K562 (cell line): ENCODE measurements around the gene BMP8B. TPM values are rescaled to one million over a fixed set of nuclear protein-coding genes. Genes with fewer than 3 reads are reported as not detected.

Experiments
- ARID1B ChIP-seq: fragments of 450-650 bp; IDR thresholded peaks from 2 replicates; pipeline ENCODE4 v1.6.1; 2016; ENCODE audit warnings: antibody characterized with exemption, mild to moderate bottlenecking, inconsistent platforms
- CBFA2T2 ChIP-seq: fragments of 450-650 bp; conservative IDR thresholded peaks from 2 replicates; pipeline ENCODE4 v1.6.1; 2017; ENCODE audit warnings: mild to moderate bottlenecking
- CBFA2T3 ChIP-seq: fragments of 450-650 bp; IDR thresholded peaks from 2 replicates; pipeline ENCODE4 v1.6.1; 2017
- ERF ChIP-seq: fragments of 450-650 bp; formaldehyde crosslinking; IDR thresholded peaks from 2 replicates; pipeline ENCODE4 v1.4.0; 2020; ENCODE audit warnings: mild to moderate bottlenecking, mixed read lengths
- FOXK1 ChIP-seq: sonication (generic); formaldehyde crosslinking; IDR thresholded peaks from 2 replicates; pipeline ENCODE4 v1.8.0; 2022; ENCODE audit warnings: missing genetic modification reagents, mild to moderate bottlenecking, borderline replicate concordance
- HNRNPL ChIP-seq: fragments of 200-400 bp; formaldehyde crosslinking; IDR thresholded peaks from 2 replicates; pipeline ENCODE4 v1.6.1; 2017; ENCODE audit warnings: low read depth, mild to moderate bottlenecking, low read length
- MTA1 ChIP-seq: fragments of 450-650 bp; IDR thresholded peaks from 2 replicates; pipeline ENCODE4 v1.6.1; 2017; ENCODE audit warnings: borderline replicate concordance
- NCOR1 ChIP-seq: fragments of 450-650 bp; IDR thresholded peaks from 2 replicates; pipeline ENCODE4 v1.6.1; 2016; ENCODE audit warnings: mild to moderate bottlenecking, moderate library complexity
- NR3C1 ChIP-seq: sonication (generic); formaldehyde crosslinking; IDR thresholded peaks from 2 replicates; pipeline ENCODE4 v1.8.1; 2022; ENCODE audit warnings: missing genetic modification reagents
- SPI1 ChIP-seq: IDR thresholded peaks from 2 replicates; pipeline ENCODE4 v1.6.1; 2011; ENCODE audit warnings: low read depth, low read length, control low read depth, borderline replicate concordance
- TAF7 ChIP-seq: fragments of 450-650 bp; IDR thresholded peaks from 2 replicates; pipeline ENCODE4 v1.6.1; 2016; ENCODE audit warnings: missing genetic modification characterization, missing compliant biosample characterization
- TCF3 ChIP-seq: sonication (generic); formaldehyde crosslinking; IDR thresholded peaks from 2 replicates; pipeline ENCODE4 v1.4.0; 2020; ENCODE audit warnings: mild to moderate bottlenecking, missing genetic modification reagents
- ZKSCAN8 ChIP-seq: fragments of 200-800 bp; sonication (Bioruptor generic); IDR thresholded peaks from 2 replicates; pipeline ENCODE4 v1.6.1; 2016; ENCODE audit warnings: missing genetic modification characterization, missing compliant biosample characterization
- ZNF512 ChIP-seq: IDR thresholded peaks from 2 replicates; pipeline ENCODE4 v1.6.1; 2016; ENCODE audit warnings: missing genetic modification characterization, missing compliant biosample characterization
- polyA plus RNA-seq, 8 experiments: library from polyadenylated mRNA; depleted of rRNA in 4 of 8; stranded (reverse) in 5 of 8; unstranded in 3 of 8; fragments of >200 nt; fragmentation: Nextera tagmentation in 2 of 8; fragmentation: Illumina TruSeq in 1 of 8; extraction: Ambion mirVana in 2 of 8; extraction: Trizol in 1 of 8; gene quantifications; 2 replicates each; pipeline versions ENCODE4 v1.2.1 to v1.2.3, GENCODE V29; 2011 to 2014; ENCODE audit warnings: inconsistent platforms in 1 of 8, missing spikeins in 1 of 8
- total RNA-seq, 7 experiments: library from RNA; depleted of rRNA in 6 of 7; stranded (reverse); fragments of >200 nt in 6 of 7; fragmentation: Illumina TruSeq in 2 of 7; extraction: Trizol in 2 of 7; gene quantifications; 2 replicates each; pipeline versions ENCODE4 v1.2.1 to v1.2.3, GENCODE V29; 2011 to 2021; ENCODE audit warnings: low replicate concordance in 1 of 7
- TF ChIP-seq, protein P1 (sequence below): sonication (generic); formaldehyde crosslinking; IDR thresholded peaks from 2 replicates; pipeline ENCODE4 v1.9.0; 2022; ENCODE audit warnings: mild to moderate bottlenecking, missing genetic modification reagents

BMP8B gene
- total and polyA plus RNA-seq, 9 of the 15 experiments (the other 6 are each of a cell fraction or from before 2014, with no cell fraction given), result 0.03 to 0.33 (median 0.14) TPM

DNA sequence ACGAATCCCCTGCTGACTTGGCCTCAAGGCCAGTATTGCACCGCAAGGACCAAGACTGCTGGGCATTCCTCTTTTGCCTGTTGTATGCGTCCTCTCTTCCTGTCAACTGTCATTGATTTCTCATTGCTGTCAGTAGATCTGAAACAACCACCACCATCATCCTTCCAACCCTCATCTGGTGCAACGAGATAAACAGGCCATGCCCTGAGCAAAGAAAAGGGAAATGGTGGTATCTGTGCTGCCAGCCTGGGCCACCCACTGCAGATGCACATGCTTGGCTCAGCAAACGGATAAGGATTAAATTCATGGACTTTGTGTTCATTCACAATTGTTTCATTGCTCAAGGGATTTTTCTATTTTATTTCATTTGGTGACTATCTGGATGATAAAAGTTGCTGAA lies 31.2 kb downstream of the BMP8B start (continued):
- TF ChIP-seq ZNF512, result no peak
- TF ChIP-seq, protein P1, sequence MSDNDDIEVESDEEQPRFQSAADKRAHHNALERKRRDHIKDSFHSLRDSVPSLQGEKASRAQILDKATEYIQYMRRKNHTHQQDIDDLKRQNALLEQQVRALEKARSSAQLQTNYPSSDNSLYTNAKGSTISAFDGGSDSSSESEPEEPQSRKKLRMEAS, result 0 out of 2 replicates have a peak, but pooled peaks have one; percentile 26
- TF ChIP-seq FOXK1 (CRISPR knock-in tag), result no peak
- peak; percentile 35; the same call in 1 of the 2 replicates for TF ChIP-seq ZKSCAN8 (CRISPR knock-in tag)
- no peak for TF ChIP-seq HNRNPL
- TF ChIP-seq CBFA2T2, result peak; percentile 49
- TF ChIP-seq TCF3 (CRISPR knock-in tag), result peak; percentile 79
- TF ChIP-seq SPI1, result peak; percentile 33; the same call in 1 of the 2 replicates
- TF ChIP-seq ARID1B, result peak; percentile 58; the same call in 1 of the 2 replicates
- TF ChIP-seq ERF (CRISPR knock-in tag), result no peak
- no peak for TF ChIP-seq TAF7 (tag)
- TF ChIP-seq CBFA2T3, result peak; percentile 71
- TF ChIP-seq NR3C1 (CRISPR knock-in tag), result no peak
- peak; percentile 56 for TF ChIP-seq NCOR1
- TF ChIP-seq MTA1, result no peak
